HG02610 (cell line): ENCODE results near the gene SNAP47.
"Not testable (repeated sequence)": the region's sequence is repeated elsewhere in the genome, so short reads cannot be mapped to it uniquely, and the experiment has no call there.

Experiments used
- ATAC-seq: cut with Tn5 transposase; IDR thresholded peaks from one replicate; pipeline ENCODE4 v1.9.1; 2021; ENCODE audit warnings: mild to moderate bottlenecking, moderate library complexity; ENCODE audit not compliant: unreplicated experiment

The SNAP47 gene

DNA sequence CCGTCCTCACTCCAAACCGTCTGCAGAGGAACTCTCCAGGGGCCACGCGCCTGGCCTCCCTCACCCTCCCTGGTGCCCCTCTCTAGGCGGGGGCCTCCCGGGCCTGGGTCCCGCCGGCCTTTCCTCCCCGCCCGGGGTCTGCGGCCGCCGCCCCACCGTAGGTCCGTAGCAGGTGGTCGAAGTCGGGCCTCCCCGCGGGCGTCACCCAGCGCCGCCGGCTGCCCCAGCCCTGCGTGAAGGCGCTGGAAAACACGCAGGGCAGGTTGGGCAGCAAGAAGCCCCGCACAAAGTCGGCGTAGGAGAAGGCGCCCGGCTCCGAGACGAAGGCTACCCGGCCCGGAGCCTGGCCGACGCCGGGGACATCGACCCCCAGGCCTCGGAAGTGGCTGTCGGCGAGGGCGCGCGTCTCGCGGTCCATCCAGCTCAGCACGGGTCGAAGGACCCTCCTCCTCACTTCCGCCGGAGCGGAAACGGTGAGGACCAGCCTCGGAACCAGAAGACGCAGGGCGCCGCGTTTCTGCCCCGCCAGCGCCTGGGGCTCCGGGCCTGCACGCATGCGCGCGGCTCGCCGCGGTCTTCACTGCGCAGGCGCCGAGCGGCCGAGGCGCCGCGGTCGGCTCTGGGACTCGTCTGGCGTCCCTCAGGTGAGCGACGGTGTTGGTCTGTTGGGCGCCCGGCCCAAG lies at the start of gene SNAP47, which contains the start of gene JMJD4:
TSS of gene SNAP47 (plus strand) at position 580 of the 683 bp plus-strand sequence. CDS start 12,302 bp downstream, outside the sequence.
TSS of gene JMJD4 (minus strand) at position 447 of the 683 bp plus-strand sequence. CDS start at position 418, 29 bp downstream.
- ATAC-seq = peak; percentile 92

DNA sequence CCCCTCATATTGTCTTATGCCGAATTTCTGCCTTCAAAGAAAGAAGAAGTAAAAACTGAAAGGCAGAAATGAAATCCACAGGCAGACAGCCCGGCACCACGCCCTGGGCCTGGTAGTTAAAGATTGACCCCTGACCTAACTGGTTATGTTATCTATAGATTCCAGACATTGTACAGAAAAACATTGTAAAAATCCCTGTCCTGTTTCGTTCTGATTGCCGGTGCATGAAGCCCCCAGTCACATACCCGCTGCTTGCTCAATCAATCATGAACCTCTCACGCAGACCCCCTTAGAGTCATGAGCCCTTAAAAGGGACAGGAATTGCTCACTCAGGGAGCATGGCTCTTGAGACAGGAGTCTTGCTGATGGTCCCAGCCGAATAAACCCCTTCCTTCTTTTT lies 49.4 kb upstream of the SNAP47 start:
- ATAC-seq = no peak

GRCh38 chr1:227697321-227697864 lies 37.8 kb upstream of the SNAP47 start:
- ATAC-seq = no peak

DNA sequence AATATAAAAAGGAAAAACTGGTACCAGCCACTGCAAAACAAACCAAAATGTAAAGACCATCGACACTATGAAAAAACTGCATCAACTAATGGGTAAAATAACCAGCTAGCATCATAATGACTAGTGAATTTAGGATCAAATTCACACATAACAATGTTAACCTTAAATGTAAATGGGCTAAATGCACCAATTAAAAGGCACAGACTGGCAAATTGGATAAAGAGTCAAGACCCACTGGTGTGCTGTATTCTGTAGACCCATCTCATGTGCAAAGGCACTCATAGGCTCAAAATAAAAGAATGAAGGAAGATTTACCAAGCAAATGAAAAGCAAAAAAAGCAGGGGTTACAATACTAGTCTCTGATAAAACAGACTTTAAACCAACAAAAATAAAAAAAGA lies 33.6 kb upstream of the SNAP47 start:
- not testable (repeated sequence) for ATAC-seq

DNA sequence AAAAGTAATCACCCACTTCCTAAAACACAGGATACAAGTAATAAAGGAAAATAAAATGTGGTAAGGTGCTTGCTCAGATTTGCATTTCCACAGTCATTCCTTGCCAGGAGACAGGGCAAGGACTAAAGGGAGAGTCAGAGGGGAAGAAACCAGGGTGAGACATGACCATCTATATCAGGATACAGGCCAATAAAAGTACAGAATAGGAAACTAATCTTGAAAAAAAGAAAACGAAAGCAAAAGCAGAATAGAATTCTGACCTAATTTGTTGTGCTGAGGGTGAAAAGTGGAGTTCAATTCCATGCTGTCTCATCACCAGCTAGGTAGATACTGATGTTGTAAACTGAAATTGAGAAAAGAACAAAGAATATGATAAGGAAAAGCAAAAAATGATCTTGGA lies 27.4 kb upstream of the SNAP47 start:
- no peak for ATAC-seq

GRCh38 chr1:227709451-227709850 lies 25.8 kb upstream of the SNAP47 start:
- no peak for ATAC-seq

DNA sequence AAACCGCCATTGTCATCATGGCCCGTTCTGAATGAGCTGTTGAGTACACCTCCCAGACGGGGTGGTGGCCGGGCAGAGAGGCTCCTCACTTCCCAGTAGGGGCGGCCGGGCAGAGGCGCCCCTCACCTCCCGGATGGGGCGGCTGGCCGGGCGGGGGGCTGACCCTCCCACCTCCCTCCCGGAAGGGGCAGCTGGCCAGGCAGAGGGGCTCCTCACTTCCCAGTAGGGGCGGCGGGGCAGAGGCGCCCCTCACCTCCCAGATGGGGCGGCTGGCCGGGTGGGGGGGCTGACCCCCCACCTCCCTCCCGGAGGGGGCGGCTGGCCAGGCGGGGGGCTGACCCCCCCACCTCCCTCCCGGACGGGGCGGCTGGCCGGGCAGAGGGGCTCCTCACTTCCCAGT lies 24.8 kb upstream of the SNAP47 start:
- ATAC-seq = not testable (repeated sequence)

GRCh38 chr1:227712648-227713047 lies 22.6 kb upstream of the SNAP47 start:
- ATAC-seq = peak; percentile 72

- no peak for ATAC-seq
These were observed 16.3 kb upstream of the SNAP47 start for GRCh38 chr1:227718932-227719331.

DNA sequence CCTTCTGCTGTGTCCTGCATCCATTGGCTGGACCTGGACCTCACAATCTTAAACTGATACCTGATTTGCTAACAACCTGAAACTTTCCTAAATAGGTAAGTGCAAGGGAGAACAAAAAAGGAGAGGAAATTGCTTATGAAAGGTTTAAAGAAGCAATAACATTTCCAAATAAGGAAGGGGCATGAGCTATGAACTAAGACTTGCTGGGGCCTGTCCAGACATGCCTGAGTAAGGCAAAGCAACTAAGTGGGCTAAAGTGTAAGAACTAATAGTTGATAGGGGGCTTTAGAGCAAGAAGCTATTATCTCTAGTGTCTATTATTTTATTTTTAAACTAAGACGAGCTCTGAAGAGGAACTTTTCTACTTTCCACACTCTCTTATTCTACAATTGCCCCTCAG lies 11.8 kb upstream of the SNAP47 start:
- ATAC-seq = no peak

DNA sequence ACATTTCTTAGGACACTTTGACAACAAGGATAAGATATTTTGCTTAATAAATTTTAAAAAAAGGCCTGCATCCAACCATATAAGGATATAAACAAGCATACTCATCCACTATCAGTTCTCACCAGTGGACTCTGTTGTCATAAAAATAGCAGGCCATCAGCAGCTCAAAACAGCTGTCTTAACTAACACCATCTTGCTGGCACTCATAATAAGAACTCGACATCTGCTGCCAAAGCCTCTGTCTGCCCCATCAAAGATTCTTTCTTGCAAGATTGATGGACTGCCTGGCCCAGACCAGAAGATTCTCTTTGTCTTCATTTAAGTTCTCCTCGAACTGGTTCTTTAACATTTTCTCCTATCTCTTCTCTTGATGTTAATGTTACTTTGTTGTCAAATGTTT lies 10.2 kb upstream of the SNAP47 start:
- no peak for ATAC-seq

DNA sequence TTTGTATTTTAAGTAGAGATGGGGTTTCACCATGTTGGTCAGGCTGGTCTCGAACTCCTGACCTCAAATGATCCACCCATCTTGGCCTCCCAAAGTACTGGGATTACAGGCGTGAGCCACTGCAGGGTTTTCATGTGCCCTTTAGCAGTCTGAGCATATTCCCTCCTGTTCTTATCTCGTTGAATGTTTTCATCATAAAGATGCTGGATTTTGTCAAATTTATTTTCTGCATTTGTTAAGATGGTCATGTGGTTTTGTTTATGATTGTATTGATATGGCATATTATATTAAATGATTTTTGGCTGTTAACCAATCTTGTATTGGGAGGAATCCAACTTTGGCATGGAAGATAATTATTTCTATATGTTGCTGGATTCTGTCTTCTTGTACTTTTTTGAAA lies 8.9 kb upstream of the SNAP47 start:
- no peak for ATAC-seq

DNA sequence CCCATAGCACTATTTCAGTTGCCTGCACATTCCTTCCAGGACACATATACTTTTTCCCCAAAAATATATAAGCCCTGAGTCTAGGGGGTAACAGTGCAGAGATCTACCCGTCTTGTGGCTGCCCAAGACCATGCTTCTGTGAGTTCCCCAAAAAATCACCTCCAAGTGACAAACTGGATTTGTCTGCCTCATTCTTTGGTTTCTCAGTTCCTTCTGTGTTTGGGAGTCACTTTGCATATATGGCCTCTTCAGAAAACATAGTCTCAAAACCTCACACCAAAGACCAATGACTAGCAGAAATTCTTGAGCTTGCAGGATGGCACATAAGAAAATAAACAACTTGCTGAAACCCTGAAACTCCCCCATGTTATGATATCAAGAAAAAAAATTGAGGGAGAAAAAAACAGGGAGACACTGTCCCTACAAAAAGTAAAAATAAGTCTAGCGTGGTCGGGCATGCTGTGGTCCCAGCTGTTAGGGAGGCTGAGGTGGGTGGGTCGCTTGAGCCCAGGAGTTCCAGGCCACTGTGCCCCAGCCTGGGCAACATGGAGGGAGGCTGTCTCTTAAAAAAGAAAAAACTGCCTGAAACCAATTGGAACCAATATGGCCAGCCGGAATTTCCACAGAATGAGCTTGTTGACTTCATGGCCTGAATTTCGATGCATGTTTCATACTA lies 8.2 kb upstream of the SNAP47 start:
- no peak for ATAC-seq

- ATAC-seq = peak; percentile 41
These were observed 7.0 kb upstream of the SNAP47 start for GRCh38 chr1:227728059-227728891.

- no peak for ATAC-seq
These were observed 6.4 kb upstream of the SNAP47 start for GRCh38 chr1:227728892-227729143.

- no peak for ATAC-seq
These were observed 5.9 kb upstream of the SNAP47 start for GRCh38 chr1:227729144-227729880.

GRCh38 chr1:227729881-227730629 lies 5.2 kb upstream of the SNAP47 start:
- ATAC-seq = peak; percentile 19

DNA sequence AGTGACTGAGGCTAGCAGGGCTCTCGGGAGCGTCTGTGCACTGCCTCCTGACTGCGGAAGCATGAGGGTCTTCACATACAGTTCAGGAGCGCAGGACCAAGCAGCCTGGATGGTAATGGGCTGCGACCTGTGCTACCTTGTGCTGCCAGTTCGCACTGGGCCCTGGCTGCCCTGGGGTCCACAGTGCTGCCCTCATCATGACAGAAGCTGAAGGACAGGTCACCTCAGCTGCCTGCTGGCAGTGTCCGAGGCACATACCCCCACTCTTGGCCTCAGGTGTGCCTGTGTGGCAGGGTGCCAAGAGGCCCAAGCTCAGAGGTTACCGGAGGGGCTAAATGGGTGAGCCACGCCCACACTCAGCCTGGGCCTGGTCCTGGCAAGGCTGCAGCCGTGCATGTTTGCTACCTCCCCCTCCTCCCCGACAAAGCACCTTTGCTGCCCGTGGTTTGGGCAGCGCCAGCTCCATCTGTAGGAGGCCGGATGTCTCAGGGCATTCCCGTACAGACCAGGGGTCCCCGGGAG lies 4.5 kb upstream of the SNAP47 start:
- ATAC-seq = no peak

GRCh38 chr1:227731241-227731677 lies 4.0 kb upstream of the SNAP47 start:
- no peak for ATAC-seq
